Activated CD4-positive, alpha-beta T cell treated with anti-CD3 and anti-CD28 coated beads, Interleukin-2, amount 10 ng/mL, durations not matched to agents 7 days and 5 days (primary cell): Measurements from ENCODE around the gene SGCD. TPM values are rescaled to one million over a fixed set of nuclear protein-coding genes. Genes with fewer than 3 reads are reported as not detected.

Experiments
- CTCF ChIA-PET: fragments of 350-600 bp; sonication (Branson Sonifier 250); formaldehyde crosslinking; loops from one replicate; lab custom pipeline; 2021; ENCODE audit warnings: antibody characterized with exemption; lab: Charles Lee
- POLR2A ChIA-PET: fragments of 350-600 bp; sonication (Branson Sonifier 250); formaldehyde crosslinking; loops from one replicate; lab custom pipeline; 2021; ENCODE audit warnings: antibody characterized with exemption; lab: Charles Lee
- DNase-seq: peaks from one replicate; pipeline ENCODE4 v3.0.0-alpha.2; 2020
- H3K27ac Mint-ChIP-seq: one replicate; pipeline ENCODE4 v1.8.0; 2021; ENCODE audit warnings: mild to moderate bottlenecking, moderate library complexity, mixed read lengths
- H3K27me3 Mint-ChIP-seq: one replicate; pipeline ENCODE4 v1.8.0; 2021; ENCODE audit warnings: mixed read lengths
- H3K36me3 Mint-ChIP-seq: one replicate; pipeline ENCODE4 v1.8.0; 2021; ENCODE audit warnings: low read depth, mixed read lengths
- H3K4me1 Mint-ChIP-seq: one replicate; pipeline ENCODE4 v1.8.0; 2021; ENCODE audit warnings: mixed read lengths
- H3K4me3 Mint-ChIP-seq: one replicate; pipeline ENCODE4 v1.8.0; 2021; ENCODE audit warnings: mild to moderate bottlenecking, moderate library complexity, mixed read lengths
- H3K9me3 Mint-ChIP-seq: one replicate; pipeline ENCODE4 v1.8.0; 2021; ENCODE audit warnings: mixed read lengths
- total RNA-seq, 2 experiments: library from RNA; stranded (reverse); gene quantifications; one replicate each; pipeline ENCODE4 v1.2.3, GENCODE V29; 2021

Gene SGCD
- total RNA-seq, 2 experiments from 2014 or later = not detected

DNA sequence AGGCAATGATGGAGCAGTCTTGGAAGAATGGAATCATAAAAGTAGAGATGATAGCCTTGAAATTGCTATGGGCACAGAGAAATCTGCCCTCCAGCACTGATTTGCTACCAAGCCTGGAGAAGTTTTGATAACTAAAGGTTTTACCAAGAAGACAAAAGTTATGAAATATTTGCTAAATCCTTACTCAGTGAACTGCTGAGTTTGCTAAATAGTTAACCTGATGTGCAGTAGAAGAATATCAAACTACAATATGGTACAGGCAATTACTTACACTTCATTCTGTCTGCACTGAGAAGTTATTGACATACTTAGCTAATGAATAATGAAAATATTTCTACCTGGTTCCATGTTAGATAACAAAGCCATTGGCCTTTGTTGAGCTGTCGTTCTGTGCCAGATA is 124.5 kb downstream of the SGCD start:
- POLR2A ChIA-PET = interaction anchor here (0.6 kb wide), 1 partner anchor 27 kb away, joined by 4 read pairs; no protein-coding TSS in a partner anchor

DNA sequence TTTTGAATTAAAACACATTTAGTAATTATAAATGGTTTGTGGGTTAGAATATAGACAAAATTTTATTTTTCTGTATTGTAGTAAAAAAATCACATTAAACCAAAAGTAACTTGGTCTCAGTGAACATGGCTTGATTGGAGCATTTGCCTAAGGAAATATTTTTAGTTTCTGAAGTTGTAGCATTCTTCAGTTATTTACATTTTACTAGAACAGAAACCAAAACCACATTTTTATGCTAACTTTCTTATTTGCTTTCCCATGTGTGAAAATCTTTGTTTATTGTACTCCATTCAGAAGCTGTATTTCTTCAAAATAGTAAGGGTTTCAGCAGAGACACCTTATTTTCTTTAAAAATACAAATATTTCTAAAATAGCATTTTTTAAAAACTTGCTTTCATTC is 129.9 kb downstream of the SGCD start:
- no peaks in the 10 kb centered on the region for H3K4me1 Mint-ChIP-seq
- H3K27me3 Mint-ChIP-seq = peaks cover 12% of the 10 kb centered on the region
- H3K9me3 Mint-ChIP-seq = no peaks in the 10 kb centered on the region
- H3K27ac Mint-ChIP-seq = no peak overlapping the region
- ChIA-PET CTCF (no interaction called here), POLR2A (no interaction called here)
- no peaks in the 10 kb centered on the region for H3K36me3 Mint-ChIP-seq
- DNase-seq = no peak
- H3K4me3 Mint-ChIP-seq = no peak overlapping the region

More for the DNA sequence above, 124.5 kb downstream of the SGCD start:
- Mint-ChIP-seq H3K9me3 (no peaks in the 10 kb centered on the region), H3K4me3 (no peak overlapping the region), H3K4me1 (no peaks in the 10 kb centered on the region), H3K36me3 (no peaks in the 10 kb centered on the region), H3K27me3 (peaks cover 17% of the 10 kb centered on the region), H3K27ac (no peak overlapping the region)
- DNase-seq = no peak
- CTCF ChIA-PET = no interaction called here

DNA sequence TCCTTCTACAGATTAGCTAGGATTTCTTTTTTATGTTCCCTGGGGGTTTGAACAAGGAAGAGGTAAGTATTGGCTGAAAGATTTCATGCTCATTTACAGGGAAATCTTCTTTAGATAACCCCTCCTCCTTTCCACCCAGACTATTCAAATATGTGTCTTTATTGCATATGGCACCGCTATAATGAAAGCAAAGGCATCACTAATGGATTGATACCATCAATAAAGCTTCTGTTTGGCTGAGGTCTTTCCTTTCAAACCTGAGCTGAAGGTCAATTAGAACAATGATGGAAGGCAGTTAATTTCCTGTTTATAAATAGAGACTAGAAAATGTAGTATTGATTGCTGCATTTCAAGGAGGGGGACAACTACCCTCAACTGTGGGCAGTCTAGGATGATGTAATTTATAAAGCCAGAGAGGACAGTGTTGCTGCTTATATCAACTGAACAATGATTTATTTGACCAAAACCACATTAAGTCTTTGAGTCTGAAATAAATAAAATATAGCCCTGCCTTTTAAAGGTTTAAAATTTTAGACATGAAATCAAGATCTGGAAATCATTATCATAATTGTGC is 132.9 kb downstream of the SGCD start:
- POLR2A ChIA-PET = no interaction called here
- CTCF ChIA-PET = no interaction called here
- Mint-ChIP-seq H3K4me1 (no peaks in the 10 kb centered on the region), H3K9me3 (no peaks in the 10 kb centered on the region), H3K36me3 (no peaks in the 10 kb centered on the region), H3K4me3 (no peak overlapping the region), H3K27me3 (peaks cover 13% of the 10 kb centered on the region), H3K27ac (no peak overlapping the region)
- no peak for DNase-seq

DNA sequence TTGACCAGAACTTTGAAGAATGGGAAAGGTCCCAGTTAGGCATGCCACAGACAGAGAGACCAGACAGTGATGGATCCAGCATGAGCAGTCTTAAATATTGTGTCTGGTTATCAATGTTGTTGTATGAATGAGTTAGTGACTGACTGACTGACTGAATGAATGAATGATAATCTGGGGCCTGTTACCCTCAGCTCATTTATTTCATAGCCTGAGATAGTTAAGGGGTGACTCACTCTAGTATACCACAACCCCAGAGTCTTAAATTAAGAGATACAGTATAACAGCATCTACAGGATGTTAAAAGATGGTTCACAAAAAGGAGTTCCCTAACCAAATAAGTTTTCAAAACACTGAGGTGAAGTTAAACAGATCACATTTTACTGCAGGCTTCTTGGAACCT is 133.5 kb downstream of the SGCD start:
- H3K36me3 Mint-ChIP-seq = no peaks in the 10 kb centered on the region
- ChIA-PET POLR2A (no interaction called here), CTCF (no interaction called here)
- no peak overlapping the region for H3K4me3 Mint-ChIP-seq
- no peaks in the 10 kb centered on the region for H3K4me1 Mint-ChIP-seq
- DNase-seq = no peak
- H3K27ac Mint-ChIP-seq = no peak overlapping the region
- H3K9me3 Mint-ChIP-seq = no peaks in the 10 kb centered on the region
- peaks cover 13% of the 10 kb centered on the region for H3K27me3 Mint-ChIP-seq

DNA sequence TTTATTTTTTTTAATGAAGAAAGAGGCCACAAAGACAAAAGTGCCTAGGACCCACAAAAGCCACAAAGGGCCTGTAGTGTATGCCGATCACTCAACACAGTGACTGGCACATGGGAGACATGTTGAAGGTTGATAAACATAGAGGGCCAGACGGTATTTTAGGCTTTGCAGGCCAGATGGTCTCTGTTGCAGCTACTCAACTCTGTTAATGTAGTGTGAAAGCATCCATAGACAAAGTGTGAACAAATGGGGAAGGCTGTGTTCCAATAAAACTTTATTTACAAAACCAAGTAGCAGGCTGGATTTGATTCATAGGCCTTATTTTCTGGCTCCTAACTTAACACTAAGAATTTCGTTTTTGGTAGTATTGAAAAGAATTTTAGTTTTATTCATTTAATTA is 139.9 kb downstream of the SGCD start:
- H3K9me3 Mint-ChIP-seq = no peaks in the 10 kb centered on the region
- ChIA-PET POLR2A (no interaction called here), CTCF (no interaction called here)
- H3K4me1 Mint-ChIP-seq = no peaks in the 10 kb centered on the region
- DNase-seq = no peak
- H3K27ac Mint-ChIP-seq = no peak overlapping the region
- no peak overlapping the region for H3K4me3 Mint-ChIP-seq
- H3K27me3 Mint-ChIP-seq = peaks cover 2% of the 10 kb centered on the region
- no peaks in the 10 kb centered on the region for H3K36me3 Mint-ChIP-seq

DNA sequence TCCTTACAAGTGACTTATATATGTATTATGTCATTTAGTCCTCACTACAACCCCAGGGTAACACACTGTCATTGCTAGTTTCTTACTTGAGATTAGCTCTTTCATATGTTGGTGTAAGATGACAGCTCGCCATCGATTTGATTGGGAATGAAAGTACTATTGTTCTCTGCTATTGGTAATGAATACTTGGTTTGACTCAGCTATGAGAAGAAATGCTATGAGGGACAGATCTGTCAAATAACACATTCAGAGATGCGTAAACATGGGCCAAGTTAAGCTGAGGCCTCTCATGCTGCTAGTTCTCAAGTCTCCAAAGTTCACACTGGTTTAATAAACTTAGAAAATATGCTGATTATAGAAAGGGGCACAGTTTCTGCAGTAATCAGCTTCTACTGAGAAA is 142.7 kb downstream of the SGCD start:
- H3K4me3 Mint-ChIP-seq = no peak overlapping the region
- no peaks in the 10 kb centered on the region for H3K9me3 Mint-ChIP-seq
- no peaks in the 10 kb centered on the region for H3K27me3 Mint-ChIP-seq
- H3K36me3 Mint-ChIP-seq = no peaks in the 10 kb centered on the region
- ChIA-PET CTCF (no interaction called here), POLR2A (no interaction called here)
- no peak for DNase-seq
- no peak overlapping the region for H3K27ac Mint-ChIP-seq
- no peaks in the 10 kb centered on the region for H3K4me1 Mint-ChIP-seq

DNA sequence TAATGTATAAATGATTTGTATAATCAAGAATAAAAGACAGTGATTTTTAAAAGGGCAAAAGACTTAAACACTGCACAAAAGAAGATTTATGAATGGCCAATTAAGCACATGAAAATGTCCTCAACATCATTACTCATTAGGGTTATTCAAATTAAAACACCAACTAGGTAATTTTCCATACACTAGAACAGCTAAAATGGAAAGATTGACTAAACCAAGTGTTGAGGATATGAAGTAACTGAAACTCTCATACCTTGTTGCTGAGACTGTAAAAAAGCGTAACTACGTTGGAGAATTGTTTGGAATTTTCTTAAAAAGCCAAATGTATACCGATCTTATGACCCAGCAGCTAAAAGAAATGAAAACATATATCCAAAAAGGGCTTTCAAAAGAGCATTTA is 144.9 kb downstream of the SGCD start:
- Mint-ChIP-seq H3K36me3 (no peaks in the 10 kb centered on the region), H3K27me3 (peaks cover 3% of the 10 kb centered on the region), H3K9me3 (no peaks in the 10 kb centered on the region), H3K4me3 (no peak overlapping the region), H3K4me1 (no peaks in the 10 kb centered on the region), H3K27ac (no peak overlapping the region)
- ChIA-PET POLR2A (no interaction called here), CTCF (no interaction called here)
- DNase-seq = no peak

DNA sequence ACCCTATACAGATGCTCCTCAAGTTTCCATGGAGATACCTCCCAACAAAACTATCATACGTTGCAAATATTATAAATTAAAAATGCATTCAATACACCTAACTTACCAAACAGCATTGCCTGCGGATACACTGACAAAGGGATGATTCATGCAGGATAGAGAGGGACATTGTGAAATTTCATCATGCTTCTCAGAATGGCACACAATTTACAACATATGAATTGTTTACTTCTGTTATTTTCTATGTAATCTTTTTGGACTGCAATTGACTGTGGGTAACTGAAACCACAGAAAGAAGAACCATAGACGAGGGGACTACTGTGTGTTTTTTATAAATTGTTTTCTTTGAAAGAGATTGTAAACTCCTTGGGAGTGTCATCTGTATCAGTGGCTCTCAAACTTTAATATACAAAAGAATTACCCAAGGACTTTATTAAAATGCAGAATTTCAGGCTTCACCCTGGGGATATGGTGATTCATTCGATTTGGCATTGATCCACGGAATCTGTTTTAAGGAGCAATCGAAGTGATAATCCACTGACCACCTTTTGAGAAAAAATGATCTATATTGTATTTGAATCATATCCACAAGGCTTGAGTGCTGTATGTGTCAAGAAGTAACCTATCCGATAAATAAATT is 146.4 kb downstream of the SGCD start:
- no peaks in the 10 kb centered on the region for H3K36me3 Mint-ChIP-seq
- CTCF ChIA-PET = no interaction called here
- H3K27ac Mint-ChIP-seq = no peak overlapping the region
- no peaks in the 10 kb centered on the region for H3K9me3 Mint-ChIP-seq
- POLR2A ChIA-PET = no interaction called here
- no peak overlapping the region for H3K4me3 Mint-ChIP-seq
- no peaks in the 10 kb centered on the region for H3K4me1 Mint-ChIP-seq
- no peak for DNase-seq
- H3K27me3 Mint-ChIP-seq = peaks cover 3% of the 10 kb centered on the region

DNA sequence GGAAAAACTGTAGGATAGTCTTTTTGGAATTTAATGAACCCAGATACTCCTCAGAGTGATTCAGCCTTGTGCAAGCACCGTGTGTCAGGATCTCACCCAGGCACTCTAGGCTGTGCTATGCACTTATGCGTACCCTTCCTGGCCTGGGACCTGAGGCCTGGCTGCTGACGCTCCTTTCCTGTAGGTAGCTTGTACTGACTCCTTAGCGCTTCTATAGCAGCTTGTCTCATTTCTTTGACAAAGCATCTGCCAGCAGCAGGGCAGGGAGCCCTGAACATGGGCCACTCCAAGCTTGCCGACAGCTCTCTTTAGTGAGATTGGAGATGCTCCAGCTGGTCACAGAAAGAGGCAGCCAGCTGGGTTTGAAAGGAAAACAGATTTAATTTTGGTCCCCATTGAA is 147.3 kb downstream of the SGCD start:
- no peaks in the 10 kb centered on the region for H3K36me3 Mint-ChIP-seq
- H3K9me3 Mint-ChIP-seq = no peaks in the 10 kb centered on the region
- peaks cover 3% of the 10 kb centered on the region for H3K27me3 Mint-ChIP-seq
- ChIA-PET CTCF (no interaction called here), POLR2A (no interaction called here)
- no peak for DNase-seq
- no peak overlapping the region for H3K4me3 Mint-ChIP-seq
- H3K27ac Mint-ChIP-seq = no peak overlapping the region
- H3K4me1 Mint-ChIP-seq = no peaks in the 10 kb centered on the region

DNA sequence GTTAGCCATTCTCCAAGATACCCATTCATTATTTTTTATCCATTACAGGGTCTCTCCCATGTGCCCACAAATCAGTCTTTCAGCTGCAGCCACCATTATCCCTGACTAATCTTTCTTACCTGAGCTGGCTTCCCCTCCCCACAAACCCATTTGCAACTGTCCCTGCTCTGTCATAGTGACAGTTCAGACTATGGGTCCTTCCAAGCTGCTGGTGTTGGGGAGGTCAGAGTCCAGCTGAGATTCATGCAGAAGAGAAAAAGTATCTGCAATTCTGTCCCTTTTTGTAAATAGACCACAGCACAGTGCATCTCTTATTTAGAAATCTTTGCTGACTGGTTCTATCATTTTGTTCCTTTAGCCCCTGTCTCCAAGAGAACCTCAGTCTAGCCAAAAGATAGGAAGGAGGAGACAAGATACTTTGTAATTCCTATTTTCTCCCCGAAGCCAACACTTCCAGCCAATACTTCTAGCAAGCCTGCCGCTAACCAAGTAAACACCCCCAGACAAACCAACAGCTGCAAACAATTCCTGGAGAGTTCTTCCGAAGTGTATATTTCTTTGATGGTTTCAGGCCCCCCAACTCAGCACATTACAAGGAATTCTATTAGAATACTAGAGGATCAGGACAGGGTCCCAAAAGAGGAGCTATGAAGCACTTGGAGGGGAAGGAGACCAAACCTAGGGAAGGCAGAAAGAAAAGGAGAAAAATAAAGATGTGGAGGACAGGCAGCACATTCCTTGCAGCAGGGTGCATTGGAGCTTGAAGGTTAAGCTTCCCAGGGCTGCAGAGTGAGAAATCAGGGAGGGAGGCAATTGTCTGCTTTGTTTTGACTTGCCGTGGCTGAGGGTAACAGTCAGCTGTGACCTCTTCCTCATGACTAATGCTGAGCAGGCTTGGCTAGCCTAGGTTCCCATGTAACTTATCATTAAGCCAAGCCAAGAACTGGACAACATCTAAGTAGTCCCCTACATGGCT is 148.5 kb downstream of the SGCD start:
- ChIA-PET CTCF (interaction anchor here (1.3 kb wide), 1 partner anchor 10 kb away, joined by 4 read pairs; no protein-coding TSS in a partner anchor), POLR2A (no interaction called here)
- Mint-ChIP-seq H3K4me1 (no peaks in the 10 kb centered on the region), H3K27ac (no peak overlapping the region), H3K9me3 (no peaks in the 10 kb centered on the region), H3K36me3 (no peaks in the 10 kb centered on the region), H3K27me3 (peaks cover 3% of the 10 kb centered on the region), H3K4me3 (no peak overlapping the region)
- DNase-seq = no peak

DNA sequence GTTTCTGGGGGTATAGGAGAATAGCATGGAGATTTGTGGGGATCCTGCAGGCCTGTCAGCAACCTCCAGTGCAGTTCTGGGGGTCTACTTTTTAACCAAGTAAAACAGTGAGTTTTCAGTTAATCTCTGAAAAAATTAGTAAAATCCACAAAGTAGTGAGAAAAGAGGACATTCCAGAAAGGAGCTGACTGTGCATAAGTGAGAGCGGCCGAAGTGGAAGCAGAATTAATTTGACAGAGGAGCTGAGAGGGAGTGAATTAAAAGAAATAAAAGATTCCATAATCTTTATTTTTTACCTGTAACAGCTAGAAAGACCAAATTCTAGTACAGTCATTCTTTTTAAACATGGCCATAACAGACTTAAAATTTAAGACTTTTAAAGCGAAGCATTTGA is 149.2 kb downstream of the SGCD start:
- ChIA-PET CTCF (no interaction called here), POLR2A (no interaction called here)
- H3K27ac Mint-ChIP-seq = no peak overlapping the region
- H3K9me3 Mint-ChIP-seq = peaks cover 3% of the 10 kb centered on the region
- H3K4me1 Mint-ChIP-seq = no peaks in the 10 kb centered on the region
- no peak for DNase-seq
- peaks cover 3% of the 10 kb centered on the region for H3K27me3 Mint-ChIP-seq
- no peak overlapping the region for H3K4me3 Mint-ChIP-seq
- H3K36me3 Mint-ChIP-seq = no peaks in the 10 kb centered on the region

DNA sequence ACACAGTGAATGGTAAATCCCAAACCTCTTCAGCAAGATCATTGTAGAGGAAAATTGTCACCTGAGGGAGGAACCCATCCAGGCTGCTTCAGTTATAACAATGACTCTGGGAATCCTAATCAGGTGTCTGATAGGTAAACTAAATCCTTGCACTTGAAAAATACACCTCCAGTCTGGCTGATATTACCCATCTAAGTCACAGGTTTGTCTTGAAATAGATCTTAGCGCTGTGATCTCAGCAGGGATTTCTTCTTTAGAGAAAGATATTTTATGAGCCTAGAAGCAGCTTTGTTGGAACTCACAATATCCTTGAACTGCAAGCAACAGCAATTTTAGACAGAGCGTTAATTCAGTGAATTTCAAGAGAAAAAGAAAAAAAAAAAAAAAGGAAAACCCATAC is 149.7 kb downstream of the SGCD start:
- no peaks in the 10 kb centered on the region for H3K36me3 Mint-ChIP-seq
- no peak overlapping the region for H3K4me3 Mint-ChIP-seq
- CTCF ChIA-PET = no interaction called here
- DNase-seq = no peak
- POLR2A ChIA-PET = no interaction called here
- H3K4me1 Mint-ChIP-seq = no peaks in the 10 kb centered on the region
- peaks cover 3% of the 10 kb centered on the region for H3K9me3 Mint-ChIP-seq
- peaks cover 3% of the 10 kb centered on the region for H3K27me3 Mint-ChIP-seq
- H3K27ac Mint-ChIP-seq = no peak overlapping the region

DNA sequence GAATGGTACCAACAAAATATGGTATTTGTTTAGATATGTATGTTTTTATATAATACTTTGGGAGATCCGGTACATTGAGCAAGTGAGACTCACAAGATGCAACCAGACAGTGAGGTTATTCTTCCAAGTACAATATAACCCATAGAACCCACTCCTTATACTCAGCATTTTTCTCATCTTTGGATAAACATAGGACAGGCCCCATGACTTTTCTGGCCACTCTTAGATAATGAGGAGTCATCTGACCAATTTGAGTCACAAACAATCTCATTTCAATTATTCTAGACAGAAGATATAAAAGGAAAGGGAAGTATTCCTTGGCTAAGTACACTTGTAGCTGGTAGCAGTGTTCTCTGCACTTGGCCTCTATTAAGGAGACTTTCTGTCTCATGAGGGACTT is 150.2 kb downstream of the SGCD start:
- H3K4me1 Mint-ChIP-seq = no peaks in the 10 kb centered on the region
- no peak for DNase-seq
- POLR2A ChIA-PET = no interaction called here
- CTCF ChIA-PET = no interaction called here
- H3K27ac Mint-ChIP-seq = no peak overlapping the region
- H3K9me3 Mint-ChIP-seq = peaks cover 3% of the 10 kb centered on the region
- no peaks in the 10 kb centered on the region for H3K36me3 Mint-ChIP-seq
- H3K4me3 Mint-ChIP-seq = no peak overlapping the region
- H3K27me3 Mint-ChIP-seq = peaks cover 3% of the 10 kb centered on the region
